Activated CD4-positive, alpha-beta T cell treated with anti-CD3 and anti-CD28 coated beads for 24 hours (primary cell): ENCODE measurements around the gene HERPUD1.
"Not testable (repeated sequence)": the region's sequence is repeated elsewhere in the genome, so short reads cannot be mapped to it uniquely, and the experiment has no call there.

ENCODE experiments used
- DNase-seq, 2 donors: peaks; one replicate each; pipeline ENCODE4 v3.0.0-alpha.2; 2020; ENCODE audit warnings: low read depth in 2 of 2

Gene HERPUD1

GRCh38 chr16:56934599-56935145 lies 2.7 kb downstream of the HERPUD1 start:
- DNase-seq = not testable (repeated sequence)

GRCh38 chr16:56935201-56935600 lies 3.3 kb downstream of the HERPUD1 start:
- no peak for DNase-seq

DNA sequence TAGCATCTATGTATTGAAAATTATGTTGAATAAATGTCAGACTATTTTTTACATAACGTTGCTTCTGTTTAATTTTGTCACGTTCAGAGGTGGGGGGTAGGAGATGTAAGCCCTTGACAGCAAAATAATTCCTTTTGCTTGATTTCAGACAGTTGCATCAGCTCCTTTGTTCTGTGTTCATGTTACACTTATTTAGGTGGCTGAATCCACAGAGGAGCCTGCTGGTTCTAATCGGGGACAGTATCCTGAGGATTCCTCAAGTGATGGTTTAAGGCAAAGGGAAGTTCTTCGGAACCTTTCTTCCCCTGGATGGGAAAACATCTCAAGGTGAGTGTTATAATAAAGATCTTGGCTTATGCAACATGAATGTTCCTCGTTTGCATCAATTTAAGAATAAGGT lies 4.5 kb downstream of the HERPUD1 start:
- DNase-seq = no peak

DNA sequence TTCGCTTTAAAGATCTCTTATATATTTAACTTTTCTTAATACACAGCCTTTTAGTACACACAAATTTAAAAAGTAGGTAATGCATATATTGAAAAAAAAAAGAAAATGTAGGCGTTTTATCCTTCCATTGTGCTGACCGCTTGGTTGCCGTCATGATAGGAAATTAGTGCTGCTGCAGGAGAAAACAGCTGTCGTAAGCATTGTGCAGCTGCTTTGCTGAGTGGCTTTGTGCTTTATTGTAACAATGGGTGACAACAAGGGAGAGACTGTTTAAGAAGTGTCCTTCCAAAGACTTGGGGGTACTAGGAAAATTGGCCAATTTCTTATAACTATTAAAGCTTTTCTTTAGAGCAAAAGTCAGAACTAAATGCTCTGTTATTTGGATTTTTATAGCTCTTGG lies 5.0 kb downstream of the HERPUD1 start:
- no peak for DNase-seq

GRCh38 chr16:56938664-56939513 lies 6.9 kb downstream of the HERPUD1 start:
- no peak for DNase-seq

DNA sequence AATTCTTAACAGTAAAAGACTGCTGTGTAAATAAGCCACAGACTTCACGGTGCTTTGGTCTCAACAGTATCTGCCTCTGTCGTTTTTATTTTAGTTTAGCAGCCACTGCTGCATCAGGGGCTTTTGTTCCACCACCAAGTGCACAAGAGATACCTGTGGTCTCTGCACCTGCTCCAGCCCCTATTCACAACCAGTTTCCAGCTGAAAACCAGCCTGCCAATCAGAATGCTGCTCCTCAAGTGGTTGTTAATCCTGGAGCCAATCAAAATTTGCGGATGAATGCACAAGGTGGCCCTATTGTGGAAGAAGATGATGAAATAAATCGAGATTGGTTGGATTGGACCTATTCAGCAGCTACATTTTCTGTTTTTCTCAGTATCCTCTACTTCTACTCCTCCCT lies 7.9 kb downstream of the HERPUD1 start:
- no peak for DNase-seq

DNA sequence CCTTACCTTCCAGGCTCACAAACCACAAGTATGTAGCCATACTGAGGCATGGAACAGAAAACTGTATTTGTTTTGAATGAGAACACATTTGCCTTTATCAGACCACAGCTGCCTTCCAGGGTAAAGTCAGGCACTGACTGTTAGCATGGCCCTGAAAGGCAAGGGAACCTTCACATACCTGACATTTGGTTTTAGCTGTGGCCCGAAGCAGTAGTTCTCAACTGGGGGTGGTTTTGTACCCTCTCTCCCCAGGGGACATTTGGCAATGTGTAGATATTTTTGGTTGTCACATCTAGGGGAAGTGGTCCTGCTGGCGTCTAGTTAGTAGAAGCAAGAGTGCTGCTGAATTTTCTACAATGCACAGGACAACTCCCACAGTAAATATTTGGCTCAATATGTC lies 9.2 kb downstream of the HERPUD1 start:
- no peak for DNase-seq

GRCh38 chr16:56941856-56942331 lies 10.0 kb downstream of the HERPUD1 start:
- no peak for DNase-seq

DNA sequence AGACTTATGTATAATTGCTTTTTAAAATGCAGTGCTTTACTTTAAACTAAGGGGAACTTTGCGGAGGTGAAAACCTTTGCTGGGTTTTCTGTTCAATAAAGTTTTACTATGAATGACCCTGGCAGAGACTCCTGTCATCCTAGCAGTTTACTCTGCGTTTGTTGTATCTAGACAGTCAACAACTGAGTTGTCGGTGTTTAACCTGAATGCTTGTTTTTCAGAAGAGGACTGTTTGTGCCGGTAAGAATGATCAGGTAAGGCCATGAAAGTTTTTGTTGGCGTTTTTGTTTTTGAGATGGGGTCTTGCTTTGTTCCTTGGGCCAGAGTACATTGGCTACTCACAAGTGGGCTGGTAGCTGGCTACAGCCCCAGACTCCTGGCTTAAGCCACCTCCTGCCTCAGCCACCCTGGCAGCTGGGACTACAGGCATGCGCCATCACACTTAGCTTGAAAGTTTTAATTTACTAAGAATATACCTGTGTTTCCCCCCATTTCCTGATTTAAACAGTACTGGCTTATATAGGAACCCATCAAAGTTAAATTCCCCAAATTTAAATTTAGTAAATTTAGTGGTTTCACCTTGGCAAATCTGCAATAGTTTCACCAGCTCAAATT lies 11.9 kb downstream of the HERPUD1 start:
- no peak for DNase-seq

- no peak for DNase-seq
These were observed 13.3 kb downstream of the HERPUD1 start for GRCh38 chr16:56944954-56945839.

GRCh38 chr16:56945847-56946527 lies 14.0 kb downstream of the HERPUD1 start:
- DNase-seq = no peak

GRCh38 chr16:56946767-56947603 lies 15.0 kb downstream of the HERPUD1 start:
- no peak for DNase-seq

DNA sequence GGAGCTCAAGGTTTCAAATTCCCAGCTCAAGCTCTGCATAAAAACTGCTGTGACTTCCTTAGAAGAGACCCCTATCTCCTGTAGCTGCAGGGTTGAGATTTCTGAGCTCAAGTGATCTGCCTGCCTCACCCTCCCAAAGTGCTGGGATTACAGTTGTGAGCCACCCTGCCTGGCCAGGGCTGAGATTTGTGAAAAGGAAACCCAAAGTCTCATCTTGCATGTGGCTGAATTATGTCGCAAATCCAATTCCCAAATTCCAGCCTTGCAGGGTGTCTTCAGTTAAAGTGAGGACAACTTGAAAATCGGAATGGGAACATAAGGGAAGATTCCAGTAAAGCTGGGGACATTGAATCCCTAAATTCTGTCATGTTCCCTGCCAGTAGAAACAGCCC lies 15.7 kb downstream of the HERPUD1 start:
- no peak for DNase-seq

DNA sequence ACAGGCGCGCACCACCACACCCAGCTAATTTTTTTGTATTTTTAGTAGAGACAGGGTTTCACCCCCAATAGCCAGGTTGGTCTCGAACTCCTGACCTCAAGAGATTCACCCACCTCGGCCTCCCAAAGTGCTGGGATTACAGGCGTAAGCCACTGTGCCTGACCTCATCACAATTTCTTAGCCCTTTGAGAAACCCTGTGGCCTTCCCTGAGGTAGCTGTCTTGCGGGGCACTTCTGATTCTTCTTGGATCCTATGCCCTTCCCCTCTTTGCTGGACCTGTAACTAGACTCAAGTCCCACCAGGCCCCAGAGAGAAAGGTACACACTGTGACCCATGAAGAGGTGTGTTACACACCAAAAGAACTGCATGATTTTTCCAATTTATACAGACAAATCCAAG lies 16.3 kb downstream of the HERPUD1 start:
- no peak for DNase-seq

DNA sequence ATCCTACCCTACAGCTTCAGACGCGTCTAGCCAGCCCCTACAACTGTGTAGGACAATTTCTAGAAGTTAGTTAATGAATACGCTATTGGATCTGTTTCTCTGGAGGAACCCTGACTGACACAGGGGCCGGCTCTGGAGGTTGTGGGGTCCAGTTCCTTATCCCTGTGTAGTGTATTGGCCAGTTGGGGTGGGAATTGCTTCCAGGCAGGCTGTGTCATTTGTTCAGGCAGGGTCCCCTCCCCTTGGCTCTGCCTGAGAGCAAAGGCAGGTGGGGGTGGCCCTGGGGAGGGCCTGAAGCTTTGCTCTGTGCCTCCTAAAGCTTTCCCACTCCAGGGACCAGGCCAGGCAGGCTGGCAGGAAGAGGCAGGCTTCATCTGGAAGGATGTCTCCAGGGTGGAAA lies 18.1 kb downstream of the HERPUD1 start:
- no peak for DNase-seq

GRCh38 chr16:56950455-56950854 lies 18.5 kb downstream of the HERPUD1 start:
- no peak for DNase-seq

- peak in 1 of 2 donors; percentile 52 for DNase-seq
These were observed 19.2 kb downstream of the HERPUD1 start for GRCh38 chr16:56950881-56951771.

GRCh38 chr16:56953006-56953405 lies 21.1 kb downstream of the HERPUD1 start:
- no peak for DNase-seq

DNA sequence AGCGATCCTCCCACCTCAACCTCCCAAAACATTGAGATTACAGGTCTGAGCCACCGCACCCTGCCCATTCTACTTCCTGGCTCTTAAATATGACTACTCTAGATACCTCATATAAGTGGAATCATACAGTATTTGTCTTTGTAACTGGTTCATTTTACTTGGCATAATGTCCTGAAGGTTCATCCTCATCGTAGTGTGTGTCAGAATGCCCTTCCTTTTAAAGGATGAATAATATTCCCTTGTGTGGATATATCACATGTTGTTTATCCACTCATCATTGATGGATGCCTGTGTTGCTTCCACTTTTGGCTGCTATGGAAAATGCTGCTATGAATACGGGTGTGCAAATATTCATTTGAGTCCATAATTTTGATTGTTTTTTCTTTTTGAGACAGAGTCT lies 24.1 kb downstream of the HERPUD1 start:
- DNase-seq = no peak
